ENCODE data around the gene BCORL1. TPM values are rescaled to one million over a fixed set of nuclear protein-coding genes. Genes with fewer than 3 reads are reported as not detected.

The BCORL1 gene
- total and polyA plus RNA-seq, 2 of the 8 experiments (the other 6 are each of a cell fraction or from before 2014, with no cell fraction given): 1.4 to 6.2 TPM

- Histone ChIP-seq H4K20me1 (replicated peaks in 1 of 2; ENCODE audit: control insufficient read depth in 1 of 2, insufficient read depth in 2 of 2, low read length in 2 of 2) (peaks cover 0 to 1% of the 10 kb centered on the region in 2 experiments), H2BK5ac (ENCODE audit: low read depth, low read length) (no peak overlapping the region), H3K18ac (ENCODE audit: extremely low read depth, low read length) (no peak overlapping the region; the same call in 1 of the 2 replicates), H4K8ac (ENCODE audit: extremely low read depth, insufficient read depth, low read length) (no peak overlapping the region), H3K79me1 (ENCODE audit: low read depth, low read length) (no peaks in the 10 kb centered on the region), H3K4me2 (ENCODE audit: insufficient read depth in 1 of 2, low read depth in 2 of 2, low read length in 2 of 2) (peak overlapping the region in 1 of 2 experiments; percentile 87; a peak in 3 of 4 replicates), H3K56ac (replicated peaks; ENCODE audit: insufficient read length, low read depth, low read length) (no peak overlapping the region), H2BK120ac (replicated peaks; ENCODE audit: low read depth, low read length) (no peak overlapping the region), H2BK12ac (ENCODE audit: low read depth, low read length) (no peak overlapping the region), H2AK5ac (ENCODE audit: low read depth, low read length) (no peak overlapping the region), H2AFZ (ENCODE audit: low read length) (0 out of 2 replicates have a peak overlapping the region, but pooled peaks have one; percentile 13), H3K14ac (ENCODE audit: insufficient read length) (no peak overlapping the region), H4K91ac (replicated peaks; ENCODE audit: insufficient read length, low read length) (no peak overlapping the region), H3K4me3 (ENCODE audit: extremely low read depth in 1 of 4, insufficient read depth in 2 of 4, low read depth in 3 of 4, low read length in 4 of 4) (peak overlapping the region; percentile 45 to 69 (median 58); a peak in 7 of 8 replicates), H3K27me3 (replicated peaks in 1 of 4; ENCODE audit: control insufficient read depth in 3 of 4, extremely low read depth in 1 of 4, insufficient read depth in 3 of 4, low read length in 3 of 4) (peaks cover 4 to 27% (median 22%) of the 10 kb centered on the region in 4 experiments), H3K4ac (replicated peaks; ENCODE audit: insufficient read length, low read depth, low read length) (no peak overlapping the region), H3K23ac (ENCODE audit: insufficient read length) (no peak overlapping the region), H3K36me3 (ENCODE audit: control insufficient read depth in 2 of 4, insufficient read depth in 4 of 4, low read length in 3 of 4) (no peaks in the 10 kb centered on the region), H3K23me2 (ENCODE audit: low read depth, low read length) (peaks cover 6% of the 10 kb centered on the region; the same call in 1 of the 2 replicates), H3K9ac (replicated peaks in 1 of 4; ENCODE audit: extremely low read depth in 1 of 4, low read depth in 3 of 4, low read length in 3 of 4) (peak overlapping the region in 1 of 4 experiments; percentile 40; a peak in 1 of 7 replicates), H2BK15ac (ENCODE audit: low read length) (no peak overlapping the region), H3K4me1 (replicated peaks in 1 of 4; ENCODE audit: control insufficient read depth in 3 of 4, insufficient read depth in 4 of 4, low read length in 3 of 4) (peaks cover 0 to 5% (median 1%) of the 10 kb centered on the region in 4 experiments; a peak in 1 of 7 replicates), H3K9me3 (ENCODE audit: insufficient read depth in 2 of 2, low read depth in 1 of 2, low read length in 1 of 2) (no peaks in the 10 kb centered on the region), H2BK20ac (ENCODE audit: low read length) (no peak overlapping the region), H4K5ac (ENCODE audit: insufficient read length, low read depth, low read length) (no peak overlapping the region), H3K79me2 (ENCODE audit: control insufficient read depth in 1 of 2, insufficient read depth in 2 of 2, low read length in 2 of 2) (no peaks in the 10 kb centered on the region; a peak in 1 of 4 replicates), H3K27ac (ENCODE audit: low read depth, low read length) (no peak overlapping the region)
- ChIA-PET CTCF (ENCODE audit: partially characterized antibody) (no interaction called here), POLR2A (ENCODE audit: partially characterized antibody) (no interaction called here)
- DNase-seq (ENCODE audit: low read depth in 1 of 2, low spot score in 2 of 2): peak in 1 of 2 experiments; percentile 53
- TF ChIP-seq TBP (IDR thresholded peaks at IDR 0.05; ENCODE audit: low read depth, low read length) (no peak), MAX (IDR thresholded peaks at IDR 0.05) (peak; percentile 38; the same call in 1 of the 2 replicates), E2F6 (IDR thresholded peaks at IDR 0.05) (peak; percentile 71), RAD21 (IDR thresholded peaks at IDR 0.05 in 1 of 2, conservative IDR thresholded peaks at IDR 0.05 in 1 of 2; ENCODE audit: low read depth in 2 of 2, low read length in 2 of 2) (peak in 1 of 2 experiments; percentile 9; a peak in 1 of 4 replicates), KDM4A (IDR thresholded peaks at IDR 0.05; ENCODE audit: low read depth, low read length, severe bottlenecking) (peak; percentile 57)
- FAIRE-seq: no peak
- WGBS, 2 experiments (ENCODE audit: extremely low coverage in 1 of 2, insufficient coverage in 1 of 2, insufficient read length in 1 of 2, insufficient replicate concordance in 2 of 2, low coverage in 1 of 2, low lambda C conversion rate in 2 of 2, missing lambda C conversion rate in 1 of 2): 12% methylated on average over 8 of the region's 81 CpGs; no CpG with 5 or more reads in 1 of the 2 experiments
These were observed 1.9 kb downstream of the BCORL1 start for GRCh38 chrX:129984111-129984958.
